Measurements from ENCODE around the gene TSPAN7. TPM values are rescaled to one million over a fixed set of nuclear protein-coding genes. Genes with fewer than 3 reads are reported as not detected.

The TSPAN7 gene, protein sequence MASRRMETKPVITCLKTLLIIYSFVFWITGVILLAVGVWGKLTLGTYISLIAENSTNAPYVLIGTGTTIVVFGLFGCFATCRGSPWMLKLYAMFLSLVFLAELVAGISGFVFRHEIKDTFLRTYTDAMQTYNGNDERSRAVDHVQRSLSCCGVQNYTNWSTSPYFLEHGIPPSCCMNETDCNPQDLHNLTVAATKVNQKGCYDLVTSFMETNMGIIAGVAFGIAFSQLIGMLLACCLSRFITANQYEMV
- total RNA-seq (2014; rRNA removed; shearing (Covaris generic); ENCODE audit: low replicate concordance): not detected in 2 replicates

DNA sequence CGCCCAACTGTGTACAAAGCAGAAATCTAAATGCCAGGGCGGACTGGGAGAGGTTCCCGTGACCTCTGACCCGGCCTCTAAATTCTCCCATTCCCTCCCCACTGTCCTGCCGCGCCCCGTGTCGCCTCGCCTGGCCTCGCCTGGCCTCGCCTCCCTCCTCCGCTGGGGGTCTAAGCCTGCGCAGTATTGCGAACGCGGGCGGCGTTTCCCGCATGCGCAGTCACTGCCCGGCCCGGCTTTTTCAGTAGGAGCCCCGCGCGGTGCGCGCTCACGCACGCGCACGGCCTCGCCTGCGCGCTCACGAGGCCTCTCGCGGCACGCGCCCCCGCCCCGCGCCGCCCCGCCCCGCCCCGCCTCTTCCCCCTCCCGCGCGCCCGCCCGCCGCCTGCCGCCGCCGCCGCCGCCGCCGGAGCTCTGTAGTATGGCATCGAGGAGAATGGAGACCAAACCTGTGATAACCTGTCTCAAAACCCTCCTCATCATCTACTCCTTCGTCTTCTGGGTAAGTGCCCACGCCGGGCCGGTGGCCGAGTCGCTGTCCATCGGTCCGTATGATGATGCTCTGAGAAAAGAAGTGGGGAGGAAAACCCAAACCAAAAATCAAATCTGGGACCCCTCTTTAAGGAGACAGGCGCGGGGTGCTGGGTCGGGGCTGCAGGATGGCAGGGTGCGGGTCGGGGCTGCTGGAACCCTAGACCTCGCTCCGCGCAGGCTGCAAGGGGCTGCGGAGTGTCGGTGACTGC lies at the start of gene TSPAN7:
TSPAN7 (plus strand) TSS at position 417 of the 743 bp plus-strand sequence; CDS start at position 422, 5 bp downstream.
- Histone ChIP-seq H3K9me3 (no peaks in the 10 kb centered on the region), H3K27me3 (peaks cover 4% of the 10 kb centered on the region; the same call in 1 of the 2 replicates), H3K4me3 (peak within 1 kb of the TSS; percentile 42), H3K36me3 (no peaks in the 10 kb centered on the region)
- DNase-seq: peak; percentile 66

DNA sequence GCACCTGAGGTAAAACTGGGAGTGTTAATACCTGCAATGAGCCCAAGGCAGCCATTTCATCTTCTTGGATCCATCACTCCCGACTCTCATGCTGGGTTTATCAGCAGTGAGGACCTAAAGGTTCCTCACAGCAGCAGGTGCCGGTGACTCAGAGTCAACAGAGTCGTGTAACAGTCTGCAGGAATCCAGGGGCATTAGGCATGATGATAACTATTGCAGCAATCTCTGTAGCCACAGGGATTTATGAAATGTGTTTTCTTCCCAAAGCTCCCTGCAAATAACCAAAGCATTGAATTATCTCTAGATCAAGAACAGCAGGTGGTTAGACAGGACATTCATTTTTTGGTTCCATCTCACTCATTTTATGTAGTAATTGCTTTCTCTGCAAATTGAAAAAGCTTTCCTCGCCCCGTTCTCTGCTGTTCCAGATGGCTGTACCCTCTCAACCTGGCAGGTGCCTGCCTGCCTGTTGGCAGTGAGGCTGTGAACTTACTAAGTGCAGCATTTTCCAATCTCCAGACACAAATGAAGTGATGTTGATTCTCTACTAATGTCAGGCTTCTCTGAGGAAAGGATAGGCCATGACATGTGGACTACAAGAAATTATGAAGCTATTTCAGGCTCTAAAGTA lies 48.1 kb upstream of the TSPAN7 start:
- Histone ChIP-seq H3K9me3 (no peaks in the 10 kb centered on the region), H3K27me3 (no peaks in the 10 kb centered on the region), H3K4me3 (no peak overlapping the region), H3K36me3 (no peaks in the 10 kb centered on the region)
- DNase-seq: no peak

DNA sequence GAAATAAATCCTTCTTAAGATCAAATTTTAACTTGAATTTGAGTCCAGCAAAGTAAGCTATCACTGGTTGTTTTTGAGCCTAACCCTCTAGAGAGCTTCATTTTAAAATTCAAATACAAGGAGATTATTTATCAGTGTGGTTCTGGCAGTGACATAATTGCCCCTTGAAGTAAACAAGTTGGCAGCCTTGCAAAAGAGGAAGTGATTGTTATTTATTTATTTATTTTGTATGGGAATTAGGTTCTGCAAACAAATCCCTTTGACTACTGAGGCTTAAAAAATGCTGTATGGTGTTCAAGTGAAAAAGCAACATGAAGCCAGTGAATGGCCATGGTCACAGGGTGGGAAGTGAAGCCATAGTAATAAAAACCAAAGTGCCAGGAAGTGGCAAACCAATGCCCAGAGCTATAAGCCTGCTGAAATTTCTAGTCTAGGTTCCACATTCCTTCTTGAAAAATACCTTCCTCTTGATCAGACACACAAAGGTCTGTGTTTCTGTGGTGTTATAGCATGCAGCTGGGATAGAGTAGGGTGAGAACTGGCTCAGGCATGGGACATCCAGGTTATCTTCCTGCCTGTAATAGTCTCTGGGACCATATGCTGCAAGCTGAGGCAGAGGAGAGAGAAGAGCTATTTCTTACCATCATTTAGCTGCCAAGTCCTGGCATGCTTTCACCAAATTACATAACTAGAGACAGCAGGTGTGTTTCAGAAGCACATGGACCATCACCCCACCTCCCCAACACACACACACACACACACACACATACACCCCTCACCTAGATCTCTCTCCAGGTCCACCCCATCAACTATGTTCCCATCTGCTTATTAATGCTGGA lies 47.1 kb upstream of the TSPAN7 start:
- H3K36me3 ChIP-seq: no peaks in the 10 kb centered on the region
- no peaks in the 10 kb centered on the region for H3K27me3 ChIP-seq
- H3K9me3 ChIP-seq: no peaks in the 10 kb centered on the region
- DNase-seq: no peak
- no peak overlapping the region for H3K4me3 ChIP-seq

DNA sequence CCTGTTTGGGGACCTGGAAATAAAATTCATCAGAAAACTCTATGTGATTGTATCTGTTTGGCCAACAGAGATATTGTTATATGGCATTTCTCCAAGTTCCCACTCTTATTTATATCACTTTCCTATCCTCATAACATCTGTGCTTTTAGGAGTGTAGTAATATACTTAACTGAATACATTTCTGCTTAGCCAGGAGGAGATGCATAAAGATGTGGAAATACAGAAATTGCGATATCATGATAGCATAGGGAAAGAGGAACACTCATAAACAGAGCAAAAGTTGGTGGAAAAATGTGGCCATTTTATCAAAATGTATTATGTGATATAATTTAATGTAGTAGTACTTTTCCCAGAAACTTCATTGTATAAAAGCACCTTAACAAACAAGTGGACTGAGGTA lies 46.1 kb upstream of the TSPAN7 start:
- Histone ChIP-seq H3K27me3 (no peaks in the 10 kb centered on the region), H3K36me3 (no peaks in the 10 kb centered on the region), H3K9me3 (no peaks in the 10 kb centered on the region), H3K4me3 (no peak overlapping the region)
- no peak for DNase-seq

DNA sequence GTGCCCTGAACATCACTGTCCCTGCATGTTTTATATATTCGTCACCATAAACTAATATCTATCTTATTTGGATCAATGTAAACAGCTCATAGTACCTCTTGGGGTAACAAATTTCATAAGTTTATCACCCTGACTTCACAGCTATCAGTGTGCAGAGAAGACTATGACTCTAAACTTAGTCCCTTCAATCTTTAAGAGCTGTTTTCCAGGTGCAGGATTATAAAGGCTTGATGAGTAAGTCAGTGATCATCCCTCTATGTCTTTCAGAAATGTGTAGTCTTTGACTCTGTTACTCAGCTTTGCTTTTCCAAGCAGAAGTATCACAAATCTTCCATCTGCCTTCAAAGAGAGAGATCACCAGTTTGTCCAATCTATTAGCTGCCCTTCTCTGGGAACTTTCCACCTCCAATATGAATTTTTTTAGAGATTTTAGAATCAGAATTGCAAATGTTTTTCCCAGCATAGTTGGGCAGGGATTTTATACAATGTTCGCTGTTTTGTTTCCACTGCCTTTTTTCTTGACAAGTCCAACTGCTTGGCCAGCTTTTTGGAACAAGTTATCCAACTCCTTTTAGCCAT lies 45.1 kb upstream of the TSPAN7 start:
- no peak for DNase-seq
- Histone ChIP-seq H3K36me3 (no peaks in the 10 kb centered on the region), H3K9me3 (no peaks in the 10 kb centered on the region), H3K27me3 (no peaks in the 10 kb centered on the region), H3K4me3 (no peak overlapping the region)

DNA sequence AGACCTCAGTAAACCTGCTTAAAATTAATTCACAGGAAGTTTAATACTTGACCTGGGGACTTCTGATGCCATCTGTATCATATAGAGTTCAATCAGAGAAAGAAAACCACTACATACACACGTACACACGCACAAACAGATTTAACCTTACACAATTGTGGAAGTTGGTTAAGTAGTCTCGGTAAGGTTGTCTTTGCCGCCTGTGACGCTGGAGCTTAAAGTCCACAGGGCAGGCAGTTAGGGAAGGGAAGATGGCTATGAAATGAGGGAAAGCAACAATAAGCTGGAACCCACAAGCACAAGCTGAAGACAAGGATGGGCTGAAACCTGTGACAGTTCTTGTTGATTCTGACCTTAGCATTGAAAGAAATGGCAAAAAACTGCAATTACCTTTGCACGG lies 41.7 kb upstream of the TSPAN7 start:
- H3K9me3 ChIP-seq: no peaks in the 10 kb centered on the region
- no peaks in the 10 kb centered on the region for H3K36me3 ChIP-seq
- DNase-seq: no peak
- H3K4me3 ChIP-seq: no peak overlapping the region
- H3K27me3 ChIP-seq: no peaks in the 10 kb centered on the region

DNA sequence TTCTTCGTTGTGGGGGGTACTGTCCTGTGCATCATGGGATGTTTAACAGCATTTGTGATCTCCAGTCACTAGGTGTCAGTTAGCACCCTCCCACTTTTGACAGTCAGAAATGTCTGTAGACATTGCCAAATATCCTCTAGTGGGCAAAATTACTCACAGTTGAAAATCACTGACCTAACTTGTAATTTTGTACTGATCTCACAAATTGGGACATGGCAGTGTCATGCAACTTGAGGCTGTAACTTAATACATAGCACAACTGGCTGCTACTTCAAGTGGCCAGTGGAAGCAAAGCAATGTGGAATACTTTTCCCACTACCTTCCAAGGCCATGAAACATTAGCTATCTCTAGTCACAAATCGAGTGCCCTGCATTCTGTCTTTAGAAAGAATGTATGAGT lies 23.2 kb upstream of the TSPAN7 start:
- Histone ChIP-seq H3K27me3 (no peaks in the 10 kb centered on the region), H3K36me3 (no peaks in the 10 kb centered on the region), H3K4me3 (no peak overlapping the region), H3K9me3 (no peaks in the 10 kb centered on the region)
- no peak for DNase-seq

DNA sequence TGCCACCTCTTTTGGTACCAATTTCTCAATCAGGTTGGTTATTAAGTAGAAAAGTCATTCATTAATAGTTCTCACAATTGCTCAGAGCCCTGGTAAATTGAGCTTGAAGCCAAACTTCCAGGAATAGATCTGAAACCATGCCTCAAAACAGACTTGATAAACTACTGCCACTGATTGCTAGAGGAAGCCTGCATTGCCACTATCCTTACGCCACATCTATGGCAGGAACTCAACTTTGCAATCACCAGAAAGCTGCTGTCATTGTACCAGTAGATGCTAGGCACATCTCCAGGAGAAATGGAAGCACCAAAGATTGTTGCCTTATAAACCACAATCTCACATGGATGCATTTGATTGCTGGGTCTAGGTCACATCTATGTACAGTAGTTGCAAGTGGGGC lies 21.6 kb upstream of the TSPAN7 start:
- H3K27me3 ChIP-seq: no peaks in the 10 kb centered on the region
- H3K4me3 ChIP-seq: no peak overlapping the region
- H3K9me3 ChIP-seq: no peaks in the 10 kb centered on the region
- H3K36me3 ChIP-seq: no peaks in the 10 kb centered on the region
- DNase-seq: no peak

DNA sequence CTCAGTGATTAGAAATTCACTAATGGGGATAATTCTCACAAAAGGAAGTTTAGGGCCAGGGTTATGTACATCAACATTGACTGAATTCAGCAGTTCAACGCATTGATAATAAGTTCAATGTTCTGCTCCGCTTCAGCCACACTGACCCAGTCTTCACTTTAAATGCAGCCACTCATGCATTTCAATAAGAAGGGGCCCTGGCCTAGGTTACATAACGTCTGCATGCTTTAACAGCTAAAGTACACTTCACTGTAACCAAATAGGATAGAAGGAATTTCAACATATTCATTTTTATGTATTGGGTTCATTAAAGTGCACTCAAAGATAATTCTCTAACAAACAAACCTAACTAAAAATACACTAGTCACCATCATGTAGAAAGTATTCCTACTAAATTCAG lies 12.8 kb upstream of the TSPAN7 start:
- no peaks in the 10 kb centered on the region for H3K27me3 ChIP-seq
- H3K4me3 ChIP-seq: no peak overlapping the region
- H3K9me3 ChIP-seq: no peaks in the 10 kb centered on the region
- DNase-seq: no peak
- no peaks in the 10 kb centered on the region for H3K36me3 ChIP-seq

DNA sequence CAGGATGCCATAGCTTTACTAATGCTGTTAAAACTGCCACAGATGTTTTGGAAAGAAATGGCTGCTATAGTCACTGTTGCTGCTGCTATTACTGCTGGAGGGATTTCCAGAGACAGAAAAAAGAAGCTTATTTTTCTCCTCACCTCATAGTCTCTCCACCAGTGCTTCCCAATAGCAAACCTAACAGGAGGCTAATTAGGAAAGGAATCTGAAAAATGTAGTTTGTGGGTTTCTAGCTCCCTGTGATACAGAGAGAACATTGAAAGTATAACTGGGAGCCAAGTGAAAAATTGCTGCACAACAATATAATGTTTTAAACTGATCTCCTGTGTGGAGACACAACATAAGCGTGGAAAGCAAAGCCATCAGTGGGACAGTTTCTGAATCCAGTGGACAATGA lies 8.6 kb upstream of the TSPAN7 start:
- H3K9me3 ChIP-seq: no peaks in the 10 kb centered on the region
- DNase-seq: no peak
- H3K36me3 ChIP-seq: no peaks in the 10 kb centered on the region
- no peak overlapping the region for H3K4me3 ChIP-seq
- H3K27me3 ChIP-seq: no peaks in the 10 kb centered on the region

DNA sequence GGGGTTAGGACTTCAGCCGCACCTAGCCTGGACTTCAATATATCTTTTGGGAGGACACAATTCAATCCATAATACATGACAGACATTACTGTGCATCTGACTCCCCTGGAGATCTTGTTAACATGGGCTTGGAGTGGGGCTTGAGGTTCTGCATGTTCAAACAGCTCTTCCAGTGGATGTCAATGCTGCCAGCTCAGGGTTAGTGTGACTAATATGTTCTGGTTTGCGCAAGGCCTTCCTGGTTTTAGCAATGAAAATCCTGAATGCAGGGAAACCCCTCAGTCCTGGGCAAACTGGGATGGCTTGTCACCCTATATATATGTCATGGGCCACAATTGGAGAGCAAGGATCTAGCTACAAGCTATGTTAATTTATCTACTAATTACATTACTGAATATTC lies 2.7 kb upstream of the TSPAN7 start:
- DNase-seq: no peak
- H3K4me3 ChIP-seq: no peak overlapping the region

DNA sequence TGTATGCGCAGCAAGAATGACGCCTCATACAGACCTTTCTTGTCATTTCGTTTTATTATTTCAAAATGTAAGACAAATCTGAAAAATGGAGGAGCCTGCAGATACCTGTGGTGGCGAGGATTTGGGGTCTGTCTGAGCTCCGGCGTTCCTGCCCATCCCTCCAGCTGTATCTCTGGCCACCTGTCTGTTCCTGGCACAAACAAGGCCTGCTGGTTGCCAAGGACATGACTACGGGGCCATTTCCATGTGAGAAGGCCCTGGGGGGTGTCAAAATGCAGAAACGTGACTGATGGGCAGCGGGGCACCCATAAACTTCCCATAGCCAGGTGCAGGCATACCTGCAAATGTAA lies 591 bp upstream of the TSPAN7 start:
- DNase-seq: no peak

More for the DNA sequence above, 2.7 kb upstream of the TSPAN7 start:
- no peaks in the 10 kb centered on the region for H3K36me3 ChIP-seq
- H3K27me3 ChIP-seq: peaks cover 4% of the 10 kb centered on the region; the same call in 1 of the 2 replicates
- no peaks in the 10 kb centered on the region for H3K9me3 ChIP-seq

DNA sequence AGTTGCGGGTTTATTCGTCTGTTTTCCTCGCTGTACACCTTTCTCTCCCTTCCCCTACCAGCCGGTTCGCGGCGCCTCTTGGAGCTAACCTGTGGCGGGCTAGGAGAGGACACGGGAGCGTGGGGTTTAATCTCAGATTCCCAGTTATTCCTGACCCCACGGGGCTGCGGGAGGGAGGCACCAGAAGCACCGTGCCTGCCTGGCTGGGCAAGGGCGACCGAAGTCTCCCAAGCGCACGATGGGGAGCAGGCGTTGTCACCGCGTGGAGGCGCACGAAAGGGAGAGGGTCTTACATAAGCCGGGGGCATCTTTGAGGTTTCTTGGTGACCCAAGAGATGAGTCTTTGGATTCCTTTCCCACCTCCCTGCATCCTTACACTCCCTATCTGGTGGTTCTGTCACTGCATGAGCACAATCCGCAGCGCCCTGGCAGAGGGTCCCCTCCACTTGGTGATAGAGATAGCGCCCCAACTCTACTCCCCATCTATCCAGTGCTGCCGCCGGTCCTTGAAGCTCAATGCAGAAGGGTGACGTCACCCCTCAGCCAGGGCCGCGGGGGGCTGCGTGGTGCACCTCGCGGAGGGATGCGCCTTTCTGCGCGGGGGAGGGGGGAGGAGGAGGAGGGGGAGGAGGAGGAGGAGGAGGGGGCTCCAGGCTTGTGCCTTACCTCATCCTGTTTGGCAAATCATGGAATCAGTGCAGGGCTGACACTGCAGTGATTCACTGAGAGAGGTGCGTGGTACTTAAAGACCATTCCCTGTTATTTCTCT lies 793 bp downstream of the TSPAN7 start:
- Histone ChIP-seq H3K36me3 (no peaks in the 10 kb centered on the region), H3K4me3 (no peak overlapping the region)
- peak; percentile 2 for DNase-seq

More for the DNA sequence above, 591 bp upstream of the TSPAN7 start:
- H3K36me3 ChIP-seq: no peaks in the 10 kb centered on the region
- H3K4me3 ChIP-seq: peak overlapping the region; percentile 42
- no peaks in the 10 kb centered on the region for H3K9me3 ChIP-seq
- peaks cover 4% of the 10 kb centered on the region; the same call in 1 of the 2 replicates for H3K27me3 ChIP-seq

DNA sequence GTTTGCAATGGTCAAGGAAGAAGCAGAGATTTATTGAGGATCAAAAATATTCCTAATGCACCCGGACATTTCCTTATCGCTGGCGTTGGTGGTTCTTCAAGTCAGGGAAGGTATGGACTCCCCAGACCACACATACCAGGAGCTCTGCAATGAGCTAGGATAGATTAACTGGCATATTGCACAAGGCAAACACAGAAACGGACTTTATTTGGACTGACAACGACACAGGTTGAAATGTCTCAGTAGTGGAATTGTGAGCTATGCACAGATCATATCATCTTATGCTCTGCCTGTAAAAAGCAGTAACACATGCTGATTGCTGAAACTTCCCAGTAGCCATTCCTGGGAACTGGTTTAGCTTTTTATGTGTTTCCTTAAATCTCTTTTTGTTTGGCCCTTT lies 1.7 kb downstream of the TSPAN7 start:
- Histone ChIP-seq H3K36me3 (no peaks in the 10 kb centered on the region), H3K27me3 (peaks cover 4% of the 10 kb centered on the region; the same call in 1 of the 2 replicates), H3K9me3 (no peaks in the 10 kb centered on the region), H3K4me3 (no peak overlapping the region)
- no peak for DNase-seq

More for the DNA sequence above, 793 bp downstream of the TSPAN7 start:
- Histone ChIP-seq H3K27me3 (peaks cover 4% of the 10 kb centered on the region; the same call in 1 of the 2 replicates), H3K9me3 (no peaks in the 10 kb centered on the region)

DNA sequence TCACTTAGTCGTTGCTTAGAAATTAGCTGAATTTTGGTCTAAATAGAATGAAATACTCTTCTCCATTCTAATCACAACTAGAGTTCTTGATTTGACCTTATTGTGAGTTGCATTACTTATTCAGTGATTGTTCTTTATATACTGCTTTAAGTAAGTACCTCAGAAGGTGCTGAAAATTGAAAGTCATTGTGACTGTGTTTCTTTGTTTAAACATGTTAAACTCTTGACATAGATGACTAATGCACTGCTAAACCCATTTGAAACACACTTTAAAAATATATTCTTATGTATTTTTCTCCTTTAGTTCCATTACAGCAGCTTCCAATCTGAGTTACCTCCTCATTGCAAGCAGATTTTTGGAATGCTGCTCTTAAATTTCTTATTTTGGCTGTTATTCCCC lies 9.1 kb downstream of the TSPAN7 start:
- Histone ChIP-seq H3K4me3 (no peak overlapping the region), H3K9me3 (no peaks in the 10 kb centered on the region), H3K27me3 (no peaks in the 10 kb centered on the region), H3K36me3 (no peaks in the 10 kb centered on the region)
- DNase-seq: no peak

DNA sequence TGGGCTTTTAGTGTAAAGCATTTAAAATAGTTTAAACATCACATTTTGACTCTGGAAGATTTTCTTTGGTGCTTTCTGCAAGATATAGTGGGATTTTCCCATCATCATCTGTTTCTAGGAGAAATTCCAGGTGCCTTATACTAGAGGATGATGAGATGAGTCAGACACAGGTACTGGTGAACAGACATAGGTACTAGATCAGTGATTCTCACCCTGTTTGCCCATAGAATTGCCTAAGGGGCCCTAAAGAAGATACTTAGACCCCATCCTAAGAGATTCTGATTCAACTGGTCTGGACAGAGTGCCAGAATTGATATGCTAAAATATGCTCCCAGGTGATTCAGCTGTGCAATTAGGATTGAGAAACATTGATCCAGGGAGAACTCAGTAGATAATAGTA lies 9.7 kb downstream of the TSPAN7 start:
- no peaks in the 10 kb centered on the region for H3K27me3 ChIP-seq
- no peaks in the 10 kb centered on the region for H3K9me3 ChIP-seq
- H3K4me3 ChIP-seq: no peak overlapping the region
- no peaks in the 10 kb centered on the region for H3K36me3 ChIP-seq
- no peak for DNase-seq
